Measurements from ENCODE around the gene PCDHA13.
A peak's percentile ranks its signal among the peaks of the same experiment; 100 is the strongest.
"Not testable (repeated sequence)": the region's sequence is repeated elsewhere in the genome, so short reads cannot be mapped to it uniquely, and the experiment has no call there.

The PCDHA13 gene

DNA sequence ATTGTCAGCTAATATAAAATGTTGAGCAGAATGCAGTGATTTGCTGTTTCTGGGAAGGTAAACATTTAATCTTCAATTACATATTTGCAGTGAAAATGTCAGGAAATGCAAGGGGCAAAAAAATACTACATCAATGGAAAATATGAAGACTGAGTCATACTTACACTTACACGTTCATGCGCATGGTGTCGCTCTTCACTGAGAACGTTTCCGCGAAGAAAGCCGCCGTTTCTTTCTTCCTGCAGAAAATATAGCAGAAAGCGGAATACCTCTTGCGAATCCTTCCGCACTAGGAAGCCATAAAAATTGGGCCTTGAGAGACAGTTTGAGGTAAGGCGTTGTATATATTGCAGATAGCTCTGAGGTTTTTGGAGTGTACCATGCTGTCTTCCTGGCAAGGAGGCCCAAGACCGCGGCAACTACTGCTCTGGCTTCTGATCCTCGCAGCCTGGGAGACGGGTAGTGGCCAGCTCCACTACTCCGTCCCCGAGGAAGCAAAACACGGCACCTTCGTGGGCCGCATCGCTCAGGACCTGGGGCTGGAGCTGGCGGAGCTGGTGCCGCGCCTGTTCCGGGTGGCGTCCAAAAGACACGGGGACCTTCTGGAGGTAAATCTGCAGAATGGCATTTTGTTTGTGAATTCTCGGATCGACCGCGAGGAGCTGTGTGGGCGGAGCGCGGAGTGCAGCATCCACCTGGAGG, at the start of gene PCDHA13:
Gene PCDHA13 (plus strand): TSS at position 236 of the 702 bp plus-strand sequence. CDS start 145 bp downstream, at position 381.
- H3K27ac Mint-ChIP-seq: no peak within 1 kb of the TSS
- H3K4me3 Mint-ChIP-seq: no peak within 1 kb of the TSS
- no peaks in the 10 kb centered on the region for H3K4me1 Mint-ChIP-seq (ENCODE audit: low read depth)
- H3K9me3 Mint-ChIP-seq: peaks cover 25% of the 10 kb centered on the region
- H3K36me3 Mint-ChIP-seq (ENCODE audit: low read depth): peaks cover 5% of the 10 kb centered on the region
- DNase-seq: no peak
- H3K27me3 Mint-ChIP-seq: peaks cover 37% of the 10 kb centered on the region

DNA sequence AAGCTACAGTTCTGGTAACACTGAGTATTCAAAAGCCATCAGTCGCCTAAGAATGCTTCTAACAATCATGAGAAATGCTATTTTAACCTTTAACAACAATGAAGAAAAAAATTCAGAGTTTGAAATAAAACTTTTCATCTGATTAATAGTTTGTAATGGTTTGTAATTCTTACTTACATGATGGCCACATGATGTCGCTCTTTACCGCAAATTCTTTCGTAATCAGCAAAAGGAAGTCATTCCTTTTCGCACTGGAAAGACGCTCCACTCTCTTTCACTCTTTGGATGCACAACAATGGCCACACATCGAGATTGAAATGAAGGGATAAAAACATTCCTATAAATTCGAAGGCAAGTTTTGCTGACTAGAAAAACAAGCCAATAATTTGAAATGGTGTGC, 47.9 kb upstream of the PCDHA13 start, which contains the start of gene PCDHA7:
Gene PCDHA7 (plus strand): TSS at position 277 of the 400 bp plus-strand sequence. CDS start 115 bp downstream, at position 392.
- Mint-ChIP-seq H3K9me3 (peaks cover 21% of the 10 kb centered on the region), H3K4me3 (no peak within 1 kb of the TSS), H3K27ac (peak within 1 kb of the TSS; percentile 23), H3K27me3 (peaks cover 61% of the 10 kb centered on the region), H3K36me3 (ENCODE audit: low read depth) (peaks cover 5% of the 10 kb centered on the region), H3K4me1 (ENCODE audit: low read depth) (peaks cover 5% of the 10 kb centered on the region)
- no peak for DNase-seq

DNA sequence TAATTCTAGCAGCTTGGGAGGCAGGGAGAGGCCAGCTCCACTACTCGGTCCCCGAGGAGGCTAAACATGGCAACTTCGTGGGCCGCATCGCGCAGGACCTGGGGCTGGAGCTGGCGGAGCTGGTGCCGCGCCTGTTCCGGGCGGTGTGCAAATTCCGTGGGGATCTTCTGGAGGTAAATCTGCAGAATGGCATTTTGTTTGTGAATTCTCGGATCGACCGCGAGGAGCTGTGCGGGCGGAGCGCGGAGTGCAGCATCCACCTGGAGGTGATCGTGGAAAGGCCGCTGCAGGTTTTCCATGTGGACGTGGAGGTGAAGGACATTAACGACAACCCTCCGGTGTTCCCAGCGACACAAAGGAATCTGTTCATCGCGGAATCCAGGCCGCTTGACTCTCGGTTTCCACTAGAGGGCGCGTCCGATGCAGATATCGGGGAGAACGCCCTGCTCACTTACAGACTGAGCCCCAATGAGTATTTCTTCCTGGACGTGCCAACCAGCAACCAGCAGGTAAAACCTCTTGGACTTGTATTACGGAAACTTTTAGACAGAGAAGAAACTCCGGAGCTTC, 47.4 kb upstream of the PCDHA13 start:
- Mint-ChIP-seq H3K27me3 (peaks cover 60% of the 10 kb centered on the region), H3K27ac (peak overlapping the region; percentile 23), H3K9me3 (peaks cover 24% of the 10 kb centered on the region)
- not testable (repeated sequence) for DNase-seq; H3K4me1 Mint-ChIP-seq (ENCODE audit: low read depth); H3K36me3 Mint-ChIP-seq (ENCODE audit: low read depth); H3K4me3 Mint-ChIP-seq

GRCh38 chr5:140835622-140836510, 46.1 kb upstream of the PCDHA13 start:
- H3K27ac Mint-ChIP-seq: no peak overlapping the region
- no peak for DNase-seq
- H3K27me3 Mint-ChIP-seq: peaks cover 65% of the 10 kb centered on the region
- H3K36me3 Mint-ChIP-seq (ENCODE audit: low read depth): peaks cover 3% of the 10 kb centered on the region
- H3K4me3 Mint-ChIP-seq: no peak overlapping the region
- peaks cover 5% of the 10 kb centered on the region for H3K4me1 Mint-ChIP-seq (ENCODE audit: low read depth)
- peaks cover 27% of the 10 kb centered on the region for H3K9me3 Mint-ChIP-seq

DNA sequence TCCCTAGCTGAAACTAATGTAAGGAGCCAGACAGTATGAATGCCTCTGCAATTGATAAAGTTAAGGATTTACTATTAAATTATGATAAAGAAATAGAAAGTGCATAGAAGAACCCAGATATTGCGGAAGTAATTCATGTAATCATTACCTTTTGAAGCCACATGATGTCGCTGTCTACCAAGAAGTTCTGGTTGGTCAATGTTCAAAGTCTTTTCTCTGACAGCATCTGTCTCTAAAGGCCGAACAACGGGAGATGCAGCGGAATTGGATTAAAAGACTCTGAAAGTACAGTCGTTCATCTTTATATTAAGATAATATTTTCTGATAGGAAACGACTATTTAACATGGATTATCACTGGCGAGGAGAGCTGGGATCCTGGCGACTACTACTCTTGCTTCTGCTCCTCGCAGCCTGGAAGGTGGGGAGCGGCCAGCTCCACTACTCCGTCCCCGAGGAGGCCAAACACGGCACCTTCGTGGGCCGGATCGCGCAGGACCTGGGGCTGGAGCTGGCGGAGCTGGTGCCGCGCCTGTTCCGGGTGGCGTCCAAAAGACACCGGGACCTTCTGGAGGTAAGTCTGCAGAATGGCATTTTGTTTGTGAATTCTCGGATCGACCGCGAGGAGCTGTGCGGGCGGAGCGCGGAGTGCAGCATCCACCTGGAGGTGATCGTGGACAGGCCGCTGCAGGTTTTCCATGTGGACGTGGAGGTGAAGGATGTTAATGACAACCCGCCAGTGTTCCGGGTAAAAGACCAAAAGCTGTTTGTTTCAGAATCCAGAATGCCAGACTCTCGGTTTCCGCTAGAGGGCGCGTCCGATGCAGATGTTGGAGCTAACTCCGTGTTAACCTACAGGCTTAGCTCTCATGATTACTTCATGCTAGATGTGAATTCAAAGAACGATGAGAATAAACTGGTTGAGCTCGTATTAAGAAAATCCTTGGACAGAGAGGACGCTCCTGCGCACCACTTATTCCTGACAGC, 40.7 kb upstream of the PCDHA13 start, which contains the start of gene PCDHA8:
Gene PCDHA8 (plus strand): TSS at position 210 of the 985 bp plus-strand sequence. CDS start 135 bp downstream, at position 345.
- no peak for DNase-seq
- no peaks in the 10 kb centered on the region for H3K4me1 Mint-ChIP-seq (ENCODE audit: low read depth)
- no peak within 1 kb of the TSS for H3K4me3 Mint-ChIP-seq
- peaks cover 36% of the 10 kb centered on the region for H3K27me3 Mint-ChIP-seq
- H3K36me3 Mint-ChIP-seq (ENCODE audit: low read depth): peaks cover 5% of the 10 kb centered on the region
- no peak within 1 kb of the TSS for H3K27ac Mint-ChIP-seq
- peaks cover 17% of the 10 kb centered on the region for H3K9me3 Mint-ChIP-seq

DNA sequence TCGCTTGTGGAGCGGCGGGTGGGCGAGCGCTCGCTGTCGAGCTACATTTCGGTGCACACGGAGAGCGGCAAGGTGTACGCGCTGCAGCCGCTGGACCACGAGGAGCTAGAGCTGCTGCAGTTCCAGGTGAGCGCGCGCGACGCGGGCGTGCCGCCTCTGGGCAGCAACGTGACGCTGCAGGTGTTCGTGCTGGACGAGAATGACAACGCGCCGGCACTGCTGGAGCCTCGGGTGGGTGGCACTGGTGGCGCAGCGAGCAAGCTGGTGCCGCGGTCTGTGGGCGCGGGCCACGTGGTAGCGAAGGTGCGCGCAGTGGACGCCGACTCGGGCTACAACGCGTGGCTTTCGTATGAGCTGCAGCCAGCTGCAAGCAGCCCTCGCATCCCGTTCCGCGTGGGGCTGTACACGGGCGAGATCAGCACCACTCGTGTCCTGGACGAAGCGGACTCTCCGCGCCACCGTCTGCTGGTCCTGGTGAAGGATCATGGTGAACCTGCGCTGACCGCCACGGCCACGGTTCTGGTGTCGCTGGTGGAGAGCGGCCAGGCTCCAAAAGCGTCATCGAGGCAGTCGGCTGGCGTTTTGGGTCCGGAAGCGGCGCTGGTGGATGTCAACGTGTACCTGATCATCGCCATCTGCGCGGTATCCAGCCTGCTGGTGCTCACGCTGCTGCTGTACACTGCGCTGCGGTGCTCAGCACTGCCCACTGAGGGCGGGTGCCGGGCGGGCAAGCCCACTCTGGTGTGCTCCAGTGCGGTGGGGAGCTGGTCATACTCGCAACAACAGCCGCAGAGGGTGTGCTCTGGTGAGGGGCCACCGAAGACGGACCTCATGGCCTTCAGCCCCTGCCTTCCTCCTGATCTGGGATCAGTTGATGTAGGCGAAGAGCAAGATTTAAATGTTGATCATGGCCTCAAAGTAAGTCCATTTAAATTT, 38.9 kb upstream of the PCDHA13 start:
- H3K9me3 Mint-ChIP-seq: peaks cover 23% of the 10 kb centered on the region
- DNase-seq: no peak
- no peak overlapping the region for H3K27ac Mint-ChIP-seq
- H3K36me3 Mint-ChIP-seq (ENCODE audit: low read depth): peaks cover 5% of the 10 kb centered on the region
- no peak overlapping the region for H3K4me3 Mint-ChIP-seq
- no peaks in the 10 kb centered on the region for H3K4me1 Mint-ChIP-seq (ENCODE audit: low read depth)
- peaks cover 40% of the 10 kb centered on the region for H3K27me3 Mint-ChIP-seq

DNA sequence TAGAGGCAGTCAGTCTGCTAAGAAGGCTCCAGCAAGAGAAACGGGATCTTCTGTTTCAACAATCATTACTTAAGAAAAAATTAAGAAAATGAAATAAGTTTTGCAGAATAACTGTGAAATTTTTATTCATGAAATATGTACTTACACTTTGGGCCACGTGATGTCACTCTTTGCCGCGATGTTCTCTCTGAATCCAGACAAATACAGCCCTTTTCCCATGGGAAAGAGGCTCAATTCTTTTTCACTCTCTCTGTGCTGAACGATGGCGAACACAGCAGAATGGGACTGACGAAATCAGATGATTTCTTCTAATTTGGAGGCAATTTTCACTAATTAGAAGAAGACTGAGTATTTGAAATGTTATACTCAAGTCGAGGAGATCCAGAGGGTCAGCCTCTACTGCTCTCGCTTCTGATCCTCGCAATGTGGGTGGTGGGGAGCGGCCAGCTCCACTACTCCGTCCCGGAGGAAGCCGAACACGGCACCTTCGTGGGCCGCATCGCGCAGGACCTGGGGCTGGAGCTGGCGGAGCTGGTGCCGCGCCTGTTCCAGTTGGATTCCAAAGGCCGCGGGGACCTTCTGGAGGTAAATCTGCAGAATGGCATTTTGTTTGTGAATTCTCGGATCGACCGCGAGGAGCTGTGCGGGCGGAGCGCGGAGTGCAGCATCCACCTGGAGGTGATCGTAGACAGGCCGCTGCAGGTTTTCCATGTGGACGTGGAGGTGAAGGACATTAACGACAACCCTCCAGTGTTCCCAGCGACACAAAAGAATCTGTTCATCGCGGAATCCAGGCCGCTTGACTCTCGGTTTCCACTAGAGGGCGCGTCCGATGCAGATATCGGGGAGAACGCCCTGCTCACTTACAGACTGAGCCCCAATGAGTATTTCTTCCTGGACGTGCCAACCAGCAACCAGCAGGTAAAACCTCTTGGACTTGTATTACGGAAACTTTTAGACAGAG, 33.5 kb upstream of the PCDHA13 start, which contains the start of gene PCDHA9:
Gene PCDHA9 (plus strand): TSS at position 244 of the 964 bp plus-strand sequence. CDS start 114 bp downstream, at position 358.
- not testable (repeated sequence) for H3K9me3 Mint-ChIP-seq; H3K27ac Mint-ChIP-seq; DNase-seq; H3K4me1 Mint-ChIP-seq (ENCODE audit: low read depth); H3K36me3 Mint-ChIP-seq (ENCODE audit: low read depth); H3K4me3 Mint-ChIP-seq
- peaks cover 14% of the 10 kb centered on the region for H3K27me3 Mint-ChIP-seq

- not testable (repeated sequence) for DNase-seq; H3K27ac Mint-ChIP-seq; H3K9me3 Mint-ChIP-seq; H3K4me3 Mint-ChIP-seq; H3K36me3 Mint-ChIP-seq (ENCODE audit: low read depth); H3K4me1 Mint-ChIP-seq (ENCODE audit: low read depth)
- H3K27me3 Mint-ChIP-seq: peaks cover 18% of the 10 kb centered on the region
Measured at GRCh38 chr5:140849831-140850634, 31.9 kb upstream of the PCDHA13 start.

DNA sequence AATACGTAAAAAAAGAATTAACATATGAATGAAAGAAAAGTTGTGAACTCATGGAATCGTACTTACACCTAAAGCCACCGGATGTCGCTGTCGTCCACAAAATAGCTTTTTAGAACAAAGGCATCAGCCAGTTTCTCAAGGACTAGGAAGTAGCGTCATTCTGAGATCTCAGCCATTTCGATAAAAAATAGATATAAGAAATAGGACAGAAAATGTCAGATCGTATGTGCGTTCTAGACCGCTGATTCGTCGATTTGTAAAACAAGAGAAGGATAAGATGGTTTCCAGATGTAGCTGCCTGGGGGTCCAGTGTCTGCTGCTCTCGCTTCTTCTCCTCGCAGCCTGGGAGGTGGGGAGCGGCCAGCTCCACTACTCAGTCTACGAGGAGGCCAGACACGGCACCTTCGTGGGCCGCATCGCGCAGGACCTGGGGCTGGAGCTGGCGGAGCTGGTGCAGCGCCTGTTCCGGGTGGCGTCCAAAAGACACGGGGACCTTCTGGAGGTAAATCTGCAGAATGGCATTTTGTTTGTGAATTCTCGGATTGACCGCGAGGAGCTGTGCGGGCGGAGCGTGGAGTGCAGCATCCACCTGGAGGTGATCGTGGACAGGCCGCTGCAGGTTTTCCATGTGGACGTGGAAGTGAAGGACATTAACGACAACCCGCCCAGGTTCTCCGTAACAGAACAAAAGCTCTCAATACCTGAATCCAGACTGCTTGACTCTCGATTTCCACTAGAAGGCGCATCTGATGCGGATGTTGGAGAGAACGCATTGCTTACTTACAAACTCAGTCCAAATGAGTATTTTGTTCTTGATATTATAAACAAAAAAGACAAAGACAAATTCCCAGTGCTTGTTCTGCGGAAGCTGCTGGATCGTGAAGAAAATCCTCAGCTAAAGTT, 25.9 kb upstream of the PCDHA13 start, which contains the start of gene PCDHA10:
Gene PCDHA10 (plus strand): TSS at position 126 of the 903 bp plus-strand sequence. CDS start 152 bp downstream, at position 278.
- Mint-ChIP-seq H3K4me3 (no peak within 1 kb of the TSS), H3K4me1 (ENCODE audit: low read depth) (no peaks in the 10 kb centered on the region), H3K27me3 (peaks cover 29% of the 10 kb centered on the region), H3K9me3 (peaks cover 5% of the 10 kb centered on the region), H3K27ac (no peak within 1 kb of the TSS), H3K36me3 (ENCODE audit: low read depth) (no peaks in the 10 kb centered on the region)
- DNase-seq: no peak

GRCh38 chr5:140857177-140857986, 24.5 kb upstream of the PCDHA13 start:
- H3K4me3 Mint-ChIP-seq: no peak overlapping the region
- no peaks in the 10 kb centered on the region for H3K4me1 Mint-ChIP-seq (ENCODE audit: low read depth)
- H3K27me3 Mint-ChIP-seq: peaks cover 43% of the 10 kb centered on the region
- no peak overlapping the region for H3K27ac Mint-ChIP-seq
- H3K9me3 Mint-ChIP-seq: peaks cover 16% of the 10 kb centered on the region
- H3K36me3 Mint-ChIP-seq (ENCODE audit: low read depth): no peaks in the 10 kb centered on the region
- no peak for DNase-seq

Data from activated T-cell treated with anti-CD3 and anti-CD28 coated beads, Interleukin-2, amount 50 U/mL, for 24 hours (primary cell).